ENCODE measurements around the gene RNF130. TPM values are rescaled to one million over a fixed set of nuclear protein-coding genes. Genes with fewer than 3 reads are reported as not detected.

The RNF130 gene
- total and polyA plus RNA-seq, 4 donors, result 75.9 to 123 (median 90.8) TPM

DNA sequence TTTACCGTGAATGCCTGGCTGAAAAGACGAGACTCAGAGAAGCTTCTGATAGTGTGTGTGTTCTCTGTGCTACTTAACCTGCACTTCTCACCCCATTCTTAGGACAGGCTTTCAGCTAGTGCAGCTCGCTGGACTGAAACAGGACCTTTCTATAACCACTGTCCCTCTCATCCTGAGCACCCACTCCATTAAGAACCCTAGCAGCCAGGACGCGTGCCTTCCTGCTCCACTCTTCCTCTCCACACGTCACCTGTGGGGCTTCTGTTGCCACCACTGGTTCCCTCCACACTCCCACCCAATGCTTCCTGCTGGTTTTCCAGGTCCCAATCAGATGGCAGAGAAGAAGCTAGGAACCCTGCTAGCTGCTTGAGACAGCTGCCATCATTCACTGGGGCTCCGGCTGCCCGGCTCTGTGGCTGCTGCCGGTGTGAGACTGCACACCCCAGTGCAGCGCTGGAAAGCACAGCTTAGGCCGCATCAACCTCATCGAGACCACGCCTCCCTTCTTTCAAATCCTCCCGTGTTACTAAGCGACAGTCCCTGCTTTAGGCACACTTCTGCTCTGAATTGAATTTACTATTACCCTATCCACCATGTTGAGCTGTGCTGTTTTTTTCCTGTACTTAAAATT, 44.0 kb downstream of the RNF130 start:
- 91% methylated on average over 15 of the region's 15 CpGs for WGBS, 2 donors
- DNase-seq (no peak), ATAC-seq (ENCODE audit: insufficient read depth, low FRiP score) (no peak)
- H3K36me3 ChIP-seq (ENCODE audit: control insufficient read depth in 4 of 4, insufficient read depth in 4 of 4, low read length in 4 of 4), result peaks cover 2 to 16% (median 4%) of the 10 kb centered on the region in 4 donors
- no peak overlapping the region for H3K27ac ChIP-seq (ENCODE audit: low read depth in 1 of 2, low read length in 1 of 2)
- TF ChIP-seq, protein P1, sequence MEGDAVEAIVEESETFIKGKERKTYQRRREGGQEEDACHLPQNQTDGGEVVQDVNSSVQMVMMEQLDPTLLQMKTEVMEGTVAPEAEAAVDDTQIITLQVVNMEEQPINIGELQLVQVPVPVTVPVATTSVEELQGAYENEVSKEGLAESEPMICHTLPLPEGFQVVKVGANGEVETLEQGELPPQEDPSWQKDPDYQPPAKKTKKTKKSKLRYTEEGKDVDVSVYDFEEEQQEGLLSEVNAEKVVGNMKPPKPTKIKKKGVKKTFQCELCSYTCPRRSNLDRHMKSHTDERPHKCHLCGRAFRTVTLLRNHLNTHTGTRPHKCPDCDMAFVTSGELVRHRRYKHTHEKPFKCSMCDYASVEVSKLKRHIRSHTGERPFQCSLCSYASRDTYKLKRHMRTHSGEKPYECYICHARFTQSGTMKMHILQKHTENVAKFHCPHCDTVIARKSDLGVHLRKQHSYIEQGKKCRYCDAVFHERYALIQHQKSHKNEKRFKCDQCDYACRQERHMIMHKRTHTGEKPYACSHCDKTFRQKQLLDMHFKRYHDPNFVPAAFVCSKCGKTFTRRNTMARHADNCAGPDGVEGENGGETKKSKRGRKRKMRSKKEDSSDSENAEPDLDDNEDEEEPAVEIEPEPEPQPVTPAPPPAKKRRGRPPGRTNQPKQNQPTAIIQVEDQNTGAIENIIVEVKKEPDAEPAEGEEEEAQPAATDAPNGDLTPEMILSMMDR (IDR thresholded peaks at IDR 0.05; ENCODE audit: control extremely low read depth, extremely low read depth), result no peak
- no peaks in the 10 kb centered on the region for H3K27me3 ChIP-seq (ENCODE audit: control insufficient read depth in 3 of 3, insufficient read depth in 3 of 3, low read length in 2 of 3)
- H3K9ac ChIP-seq (ENCODE audit: insufficient read depth in 1 of 2, low read length in 2 of 2), result no peak overlapping the region
- H3K4me3 ChIP-seq, result no peak overlapping the region
- no peaks in the 10 kb centered on the region for H3K9me3 ChIP-seq (ENCODE audit: control insufficient read depth in 4 of 4, insufficient read depth in 3 of 4, low read length in 3 of 4)
- peaks cover 0 to 4% (median 0%) of the 10 kb centered on the region in 5 donors for H3K4me1 ChIP-seq (ENCODE audit: control insufficient read depth in 5 of 5, insufficient read depth in 5 of 5, low read length in 5 of 5)

DNA sequence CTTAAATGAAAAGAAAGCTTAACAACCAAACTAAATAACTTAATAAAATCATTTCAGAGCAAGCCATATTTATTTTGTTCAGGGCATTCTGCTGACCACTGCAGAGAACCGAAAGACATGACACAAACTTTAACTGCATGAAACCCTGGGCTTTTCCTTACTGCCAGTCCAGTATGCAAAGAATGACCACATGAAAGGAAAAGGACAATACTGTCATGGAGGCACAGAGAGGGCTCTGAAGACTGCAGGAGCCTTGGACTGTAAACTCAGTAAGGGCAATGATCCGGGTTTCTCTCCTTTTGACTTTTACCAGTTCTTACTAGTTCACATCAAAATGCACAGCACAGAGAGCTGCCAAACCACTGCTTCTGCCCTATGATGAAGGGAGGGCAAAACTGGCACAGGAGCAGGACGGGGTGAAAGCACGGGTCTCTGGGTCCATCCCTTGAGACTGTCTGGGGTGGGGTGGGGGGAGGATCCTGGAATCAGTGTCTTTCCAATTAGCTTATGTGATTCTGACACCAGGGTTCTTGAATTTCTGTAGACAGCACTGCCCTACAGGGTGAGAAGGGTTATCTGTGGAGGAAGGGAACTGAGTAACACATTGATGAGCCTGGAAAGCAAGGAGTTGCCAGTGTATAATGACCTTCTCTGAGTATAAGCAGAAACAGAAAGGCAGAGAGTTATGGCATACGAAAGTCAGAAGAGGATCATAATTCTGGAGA, 44.7 kb downstream of the RNF130 start:
- no peak for DNase-seq
- Histone ChIP-seq H3K27ac (ENCODE audit: low read depth in 1 of 2, low read length in 1 of 2) (peak overlapping the region; percentile 43 to 59), H3K4me3 (no peak overlapping the region)

DNA sequence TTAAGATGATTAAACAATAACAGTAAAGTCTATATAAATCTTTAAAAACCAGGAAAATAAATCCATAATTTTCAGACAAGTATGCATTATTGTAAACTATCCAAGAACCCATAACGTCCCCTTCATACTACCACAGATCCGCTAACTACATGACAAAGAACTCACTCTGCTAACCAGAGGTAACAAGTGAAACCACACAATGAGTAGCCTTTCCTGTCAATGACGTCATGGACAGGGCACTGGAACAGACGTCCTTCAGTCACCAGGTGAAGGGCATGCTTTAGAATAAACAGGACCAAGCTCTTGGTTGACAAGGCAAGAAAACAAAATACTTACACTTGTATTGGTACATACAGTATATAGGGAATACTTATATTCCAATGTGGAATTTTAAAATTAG, 45.2 kb downstream of the RNF130 start:
- no peak overlapping the region for H3K9ac ChIP-seq (ENCODE audit: insufficient read depth in 1 of 2, low read length in 2 of 2)
- TF ChIP-seq, protein P1 (IDR thresholded peaks at IDR 0.05; ENCODE audit: control extremely low read depth, extremely low read depth), result no peak
- no peaks in the 10 kb centered on the region for H3K9me3 ChIP-seq (ENCODE audit: control insufficient read depth in 4 of 4, insufficient read depth in 3 of 4, low read length in 3 of 4)
- ATAC-seq (ENCODE audit: insufficient read depth, low FRiP score) (no peak), DNase-seq (peak in 2 of 3 donors; percentile 28 to 56)
- no peak overlapping the region for H3K27ac ChIP-seq (ENCODE audit: low read depth in 1 of 2, low read length in 1 of 2)
- H3K4me3 ChIP-seq, result no peak overlapping the region
- no peaks in the 10 kb centered on the region for H3K27me3 ChIP-seq (ENCODE audit: control insufficient read depth in 3 of 3, insufficient read depth in 3 of 3, low read length in 2 of 3)
- peaks cover 0 to 4% (median 0%) of the 10 kb centered on the region in 5 donors for H3K4me1 ChIP-seq (ENCODE audit: control insufficient read depth in 5 of 5, insufficient read depth in 5 of 5, low read length in 5 of 5)
- H3K36me3 ChIP-seq (ENCODE audit: control insufficient read depth in 4 of 4, insufficient read depth in 4 of 4, low read length in 4 of 4), result peaks cover 0 to 5% (median 4%) of the 10 kb centered on the region in 4 donors
- 25 to 33% methylated on average over 4 of the region's 4 CpGs for WGBS, 2 donors

More for the DNA sequence above, 44.7 kb downstream of the RNF130 start:
- Histone ChIP-seq H3K4me1 (ENCODE audit: control insufficient read depth in 5 of 5, insufficient read depth in 5 of 5, low read length in 5 of 5) (peaks cover 0 to 4% (median 0%) of the 10 kb centered on the region in 5 donors), H3K36me3 (ENCODE audit: control insufficient read depth in 4 of 4, insufficient read depth in 4 of 4, low read length in 4 of 4) (peaks cover 0 to 11% (median 4%) of the 10 kb centered on the region in 4 donors), H3K9ac (ENCODE audit: insufficient read depth in 1 of 2, low read length in 2 of 2) (no peak overlapping the region), H3K9me3 (ENCODE audit: control insufficient read depth in 4 of 4, insufficient read depth in 3 of 4, low read length in 3 of 4) (no peaks in the 10 kb centered on the region), H3K27me3 (ENCODE audit: control insufficient read depth in 3 of 3, insufficient read depth in 3 of 3, low read length in 2 of 3) (no peaks in the 10 kb centered on the region)
- TF ChIP-seq, protein P1 (IDR thresholded peaks at IDR 0.05; ENCODE audit: control extremely low read depth, extremely low read depth), result no peak
- 65 to 75% methylated on average over 5 of the region's 5 CpGs for WGBS, 2 donors
- no peak for ATAC-seq (ENCODE audit: insufficient read depth, low FRiP score)
